ENCODE data around the gene CENPU. TPM values are rescaled to one million over a fixed set of nuclear protein-coding genes. Genes with fewer than 3 reads are reported as not detected.

The CENPU gene
- total and polyA plus RNA-seq, 2 experiments from 2014 or later = 88.3 to 186 TPM

DNA sequence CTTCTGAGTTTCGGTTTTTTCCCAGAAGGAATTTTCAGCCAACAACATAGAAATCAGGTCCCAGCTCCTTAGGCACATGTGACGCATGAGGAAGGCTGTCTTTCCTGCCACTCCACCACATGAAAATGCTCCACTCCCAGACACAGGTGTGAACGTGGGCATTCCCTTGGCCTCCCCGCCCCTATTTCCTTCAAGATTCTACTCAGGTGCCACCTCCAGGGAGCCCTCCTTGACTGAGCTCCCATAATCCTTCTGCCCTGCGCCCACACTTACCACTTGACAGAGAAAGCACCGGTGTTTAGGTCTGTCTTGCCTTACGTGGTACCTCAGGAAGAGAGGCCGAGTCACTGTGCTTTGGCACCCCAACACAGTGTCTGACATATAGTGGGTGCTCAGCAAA, 44.4 kb upstream of the CENPU start:
- no peaks in the 10 kb centered on the region for H4K20me1 ChIP-seq (replicated peaks; ENCODE audit: insufficient read depth)
- H3F3A ChIP-seq (replicated peaks; ENCODE audit: low read depth) = no peaks in the 10 kb centered on the region
- no peak overlapping the region for H3K4me2 ChIP-seq
- no peaks in the 10 kb centered on the region for H3K79me2 ChIP-seq (replicated peaks; ENCODE audit: insufficient read depth)
- H3K27ac Mint-ChIP-seq = no peak overlapping the region
- no peak overlapping the region for H2AFZ ChIP-seq
- H3K4me3 Mint-ChIP-seq = no peak overlapping the region
- no peak for ATAC-seq
- peaks cover 4% of the 10 kb centered on the region; the same call in 2 of the 3 replicates for H3K36me3 Mint-ChIP-seq (ENCODE audit: low read depth)
- H3K36me3 ChIP-seq (ENCODE audit: insufficient read depth) = peaks cover 5% of the 10 kb centered on the region; the same call in 1 of the 2 replicates
- H3K4me3 ChIP-seq = no peak overlapping the region
- H3K9me2 ChIP-seq (ENCODE audit: insufficient read depth) = no peaks in the 10 kb centered on the region
- H3K4me1 Mint-ChIP-seq = peaks cover 11% of the 10 kb centered on the region
- H3K27me3 Mint-ChIP-seq (ENCODE audit: insufficient read depth, low read depth, poor library complexity) = peaks cover 5% of the 10 kb centered on the region
- no peak for DNase-seq (ENCODE audit: low spot score)
- TF ChIP-seq STAT1 (IDR thresholded peaks at IDR 0.05; ENCODE audit: unreplicated experiment) (no peak), EZH2phosphoT487 (IDR thresholded peaks at IDR 0.05; ENCODE audit: unreplicated experiment) (no peak), ZNF331 (CRISPR knock-in tag; IDR thresholded peaks at IDR 0.05; ENCODE audit: low read depth) (no peak), CREB1 (CRISPR knock-in tag; IDR thresholded peaks at IDR 0.05; ENCODE audit: low read depth) (no peak), ZNF114 (CRISPR knock-in tag; IDR thresholded peaks at IDR 0.05) (no peak), EZH2 (IDR thresholded peaks at IDR 0.05; ENCODE audit: low read depth, unreplicated experiment) (no peak), POLR2AphosphoS5 (IDR thresholded peaks at IDR 0.05; ENCODE audit: low read depth) (no peak), NANOG (IDR thresholded peaks at IDR 0.05; ENCODE audit: borderline replicate concordance) (no peak), JUNB (IDR thresholded peaks at IDR 0.05; ENCODE audit: unreplicated experiment) (no peak)
- TF ChIP-seq, protein P1, sequence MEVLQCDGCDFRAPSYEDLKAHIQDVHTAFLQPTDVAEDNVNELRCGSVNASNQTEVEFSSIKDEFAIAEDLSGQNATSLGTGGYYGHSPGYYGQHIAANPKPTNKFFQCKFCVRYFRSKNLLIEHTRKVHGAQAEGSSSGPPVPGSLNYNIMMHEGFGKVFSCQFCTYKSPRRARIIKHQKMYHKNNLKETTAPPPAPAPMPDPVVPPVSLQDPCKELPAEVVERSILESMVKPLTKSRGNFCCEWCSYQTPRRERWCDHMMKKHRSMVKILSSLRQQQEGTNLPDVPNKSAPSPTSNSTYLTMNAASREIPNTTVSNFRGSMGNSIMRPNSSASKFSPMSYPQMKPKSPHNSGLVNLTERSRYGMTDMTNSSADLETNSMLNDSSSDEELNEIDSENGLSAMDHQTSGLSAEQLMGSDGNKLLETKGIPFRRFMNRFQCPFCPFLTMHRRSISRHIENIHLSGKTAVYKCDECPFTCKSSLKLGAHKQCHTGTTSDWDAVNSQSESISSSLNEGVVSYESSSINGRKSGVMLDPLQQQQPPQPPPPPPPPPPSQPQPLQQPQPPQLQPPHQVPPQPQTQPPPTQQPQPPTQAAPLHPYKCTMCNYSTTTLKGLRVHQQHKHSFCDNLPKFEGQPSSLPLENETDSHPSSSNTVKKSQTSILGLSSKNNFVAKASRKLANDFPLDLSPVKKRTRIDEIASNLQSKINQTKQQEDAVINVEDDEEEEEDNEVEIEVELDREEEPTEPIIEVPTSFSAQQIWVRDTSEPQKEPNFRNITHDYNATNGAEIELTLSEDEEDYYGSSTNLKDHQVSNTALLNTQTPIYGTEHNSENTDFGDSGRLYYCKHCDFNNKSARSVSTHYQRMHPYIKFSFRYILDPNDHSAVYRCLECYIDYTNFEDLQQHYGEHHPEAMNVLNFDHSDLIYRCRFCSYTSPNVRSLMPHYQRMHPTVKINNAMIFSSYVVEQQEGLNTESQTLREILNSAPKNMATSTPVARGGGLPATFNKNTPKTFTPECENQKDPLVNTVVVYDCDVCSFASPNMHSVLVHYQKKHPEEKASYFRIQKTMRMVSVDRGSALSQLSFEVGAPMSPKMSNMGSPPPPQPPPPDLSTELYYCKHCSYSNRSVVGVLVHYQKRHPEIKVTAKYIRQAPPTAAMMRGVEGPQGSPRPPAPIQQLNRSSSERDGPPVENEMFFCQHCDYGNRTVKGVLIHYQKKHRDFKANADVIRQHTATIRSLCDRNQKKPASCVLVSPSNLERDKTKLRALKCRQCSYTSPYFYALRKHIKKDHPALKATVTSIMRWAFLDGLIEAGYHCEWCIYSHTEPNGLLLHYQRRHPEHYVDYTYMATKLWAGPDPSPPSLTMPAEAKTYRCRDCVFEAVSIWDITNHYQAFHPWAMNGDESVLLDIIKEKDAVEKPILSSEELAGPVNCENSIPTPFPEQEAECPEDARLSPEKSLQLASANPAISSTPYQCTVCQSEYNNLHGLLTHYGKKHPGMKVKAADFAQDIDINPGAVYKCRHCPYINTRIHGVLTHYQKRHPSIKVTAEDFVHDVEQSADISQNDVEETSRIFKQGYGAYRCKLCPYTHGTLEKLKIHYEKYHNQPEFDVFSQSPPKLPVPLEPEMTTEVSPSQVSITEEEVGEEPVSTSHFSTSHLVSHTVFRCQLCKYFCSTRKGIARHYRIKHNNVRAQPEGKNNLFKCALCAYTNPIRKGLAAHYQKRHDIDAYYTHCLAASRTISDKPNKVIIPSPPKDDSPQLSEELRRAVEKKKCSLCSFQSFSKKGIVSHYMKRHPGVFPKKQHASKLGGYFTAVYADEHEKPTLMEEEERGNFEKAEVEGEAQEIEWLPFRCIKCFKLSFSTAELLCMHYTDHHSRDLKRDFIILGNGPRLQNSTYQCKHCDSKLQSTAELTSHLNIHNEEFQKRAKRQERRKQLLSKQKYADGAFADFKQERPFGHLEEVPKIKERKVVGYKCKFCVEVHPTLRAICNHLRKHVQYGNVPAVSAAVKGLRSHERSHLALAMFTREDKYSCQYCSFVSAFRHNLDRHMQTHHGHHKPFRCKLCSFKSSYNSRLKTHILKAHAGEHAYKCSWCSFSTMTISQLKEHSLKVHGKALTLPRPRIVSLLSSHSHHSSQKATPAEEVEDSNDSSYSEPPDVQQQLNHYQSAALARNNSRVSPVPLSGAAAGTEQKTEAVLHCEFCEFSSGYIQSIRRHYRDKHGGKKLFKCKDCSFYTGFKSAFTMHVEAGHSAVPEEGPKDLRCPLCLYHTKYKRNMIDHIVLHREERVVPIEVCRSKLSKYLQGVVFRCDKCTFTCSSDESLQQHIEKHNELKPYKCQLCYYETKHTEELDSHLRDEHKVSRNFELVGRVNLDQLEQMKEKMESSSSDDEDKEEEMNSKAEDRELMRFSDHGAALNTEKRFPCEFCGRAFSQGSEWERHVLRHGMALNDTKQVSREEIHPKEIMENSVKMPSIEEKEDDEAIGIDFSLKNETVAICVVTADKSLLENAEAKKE (CRISPR knock-in tag; IDR thresholded peaks at IDR 0.05) = no peak
- TF ChIP-seq, protein P2, sequence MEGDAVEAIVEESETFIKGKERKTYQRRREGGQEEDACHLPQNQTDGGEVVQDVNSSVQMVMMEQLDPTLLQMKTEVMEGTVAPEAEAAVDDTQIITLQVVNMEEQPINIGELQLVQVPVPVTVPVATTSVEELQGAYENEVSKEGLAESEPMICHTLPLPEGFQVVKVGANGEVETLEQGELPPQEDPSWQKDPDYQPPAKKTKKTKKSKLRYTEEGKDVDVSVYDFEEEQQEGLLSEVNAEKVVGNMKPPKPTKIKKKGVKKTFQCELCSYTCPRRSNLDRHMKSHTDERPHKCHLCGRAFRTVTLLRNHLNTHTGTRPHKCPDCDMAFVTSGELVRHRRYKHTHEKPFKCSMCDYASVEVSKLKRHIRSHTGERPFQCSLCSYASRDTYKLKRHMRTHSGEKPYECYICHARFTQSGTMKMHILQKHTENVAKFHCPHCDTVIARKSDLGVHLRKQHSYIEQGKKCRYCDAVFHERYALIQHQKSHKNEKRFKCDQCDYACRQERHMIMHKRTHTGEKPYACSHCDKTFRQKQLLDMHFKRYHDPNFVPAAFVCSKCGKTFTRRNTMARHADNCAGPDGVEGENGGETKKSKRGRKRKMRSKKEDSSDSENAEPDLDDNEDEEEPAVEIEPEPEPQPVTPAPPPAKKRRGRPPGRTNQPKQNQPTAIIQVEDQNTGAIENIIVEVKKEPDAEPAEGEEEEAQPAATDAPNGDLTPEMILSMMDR (conservative IDR thresholded peaks at IDR 0.05; ENCODE audit: low read depth in 2 of 2) = no peak
- TF ChIP-seq, protein P3, sequence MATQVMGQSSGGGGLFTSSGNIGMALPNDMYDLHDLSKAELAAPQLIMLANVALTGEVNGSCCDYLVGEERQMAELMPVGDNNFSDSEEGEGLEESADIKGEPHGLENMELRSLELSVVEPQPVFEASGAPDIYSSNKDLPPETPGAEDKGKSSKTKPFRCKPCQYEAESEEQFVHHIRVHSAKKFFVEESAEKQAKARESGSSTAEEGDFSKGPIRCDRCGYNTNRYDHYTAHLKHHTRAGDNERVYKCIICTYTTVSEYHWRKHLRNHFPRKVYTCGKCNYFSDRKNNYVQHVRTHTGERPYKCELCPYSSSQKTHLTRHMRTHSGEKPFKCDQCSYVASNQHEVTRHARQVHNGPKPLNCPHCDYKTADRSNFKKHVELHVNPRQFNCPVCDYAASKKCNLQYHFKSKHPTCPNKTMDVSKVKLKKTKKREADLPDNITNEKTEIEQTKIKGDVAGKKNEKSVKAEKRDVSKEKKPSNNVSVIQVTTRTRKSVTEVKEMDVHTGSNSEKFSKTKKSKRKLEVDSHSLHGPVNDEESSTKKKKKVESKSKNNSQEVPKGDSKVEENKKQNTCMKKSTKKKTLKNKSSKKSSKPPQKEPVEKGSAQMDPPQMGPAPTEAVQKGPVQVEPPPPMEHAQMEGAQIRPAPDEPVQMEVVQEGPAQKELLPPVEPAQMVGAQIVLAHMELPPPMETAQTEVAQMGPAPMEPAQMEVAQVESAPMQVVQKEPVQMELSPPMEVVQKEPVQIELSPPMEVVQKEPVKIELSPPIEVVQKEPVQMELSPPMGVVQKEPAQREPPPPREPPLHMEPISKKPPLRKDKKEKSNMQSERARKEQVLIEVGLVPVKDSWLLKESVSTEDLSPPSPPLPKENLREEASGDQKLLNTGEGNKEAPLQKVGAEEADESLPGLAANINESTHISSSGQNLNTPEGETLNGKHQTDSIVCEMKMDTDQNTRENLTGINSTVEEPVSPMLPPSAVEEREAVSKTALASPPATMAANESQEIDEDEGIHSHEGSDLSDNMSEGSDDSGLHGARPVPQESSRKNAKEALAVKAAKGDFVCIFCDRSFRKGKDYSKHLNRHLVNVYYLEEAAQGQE (IDR thresholded peaks at IDR 0.05; ENCODE audit: unreplicated experiment) = no peak
- H3K9me3 Mint-ChIP-seq = peaks cover 7% of the 10 kb centered on the region
- peaks cover 11% of the 10 kb centered on the region; the same call in 1 of the 2 replicates for H3K4me1 ChIP-seq (ENCODE audit: insufficient read depth)
- no peak overlapping the region for H3K27ac ChIP-seq (ENCODE audit: low read depth)
- no peaks in the 10 kb centered on the region for H3K27me3 ChIP-seq (ENCODE audit: insufficient read depth)

Data from GM23338 (cell line).